Aorta (tissue), 5 donors: ENCODE data around the gene AGBL4. TPM values are rescaled to one million over a fixed set of nuclear protein-coding genes. Genes with fewer than 3 reads are reported as not detected.

Experiments
- ATAC-seq: fragments of 200-7000 bp; cut with Tn5 transposase; one replicate; pipeline ENCODE4 v1.9.1; 2022; ENCODE audit warnings: moderate library complexity; ENCODE audit not compliant: low FRiP score
- DNase-seq, 2 donors: peaks; one replicate each; pipeline ENCODE4 v3.0.0-alpha.2; 2020
- H3K27ac ChIP-seq, 2 donors: one replicate each; pipeline ENCODE4 v1.5.1; 2013; ENCODE audit warnings: low read length in 2 of 2, mild to moderate bottlenecking in 2 of 2, moderate library complexity in 2 of 2, control low read depth in 1 of 2, inconsistent platforms in 1 of 2, low read depth in 1 of 2
- H3K27me3 ChIP-seq, 2 donors: one replicate each; pipeline ENCODE4 v1.6.1; 2013; ENCODE audit warnings: control low read depth in 1 of 2, low read length in 1 of 2, mild to moderate bottlenecking in 1 of 2, moderate library complexity in 1 of 2; ENCODE audit not compliant: insufficient read depth in 2 of 2, control insufficient read depth in 1 of 2
- H3K36me3 ChIP-seq, 2 donors: one replicate each; pipeline ENCODE4 v1.6.1; 2013; ENCODE audit warnings: control low read depth in 1 of 2, low read length in 1 of 2, mild to moderate bottlenecking in 1 of 2; ENCODE audit not compliant: insufficient read depth in 2 of 2, control insufficient read depth in 1 of 2
- H3K4me1 ChIP-seq, 2 donors: one replicate each; pipeline ENCODE4 v1.6.1; 2013; ENCODE audit warnings: low read length in 2 of 2, control low read depth in 1 of 2, mild to moderate bottlenecking in 1 of 2, moderate library complexity in 1 of 2; ENCODE audit not compliant: insufficient read depth in 2 of 2, control insufficient read depth in 1 of 2
- H3K4me3 ChIP-seq, 2 donors: one replicate each; pipeline ENCODE4 v1.5.1; 2013; ENCODE audit warnings: low read length in 2 of 2, control low read depth in 1 of 2, mild to moderate bottlenecking in 1 of 2
- H3K9me3 ChIP-seq: one replicate; pipeline ENCODE4 v1.6.1; 2013; ENCODE audit warnings: mild to moderate bottlenecking, low read length; ENCODE audit not compliant: control insufficient read depth
- WGBS, 2 donors: extraction: QIAGEN DNeasy Blood & Tissue Kit; methylation state at CpG; one replicate each; pipeline ENCODE4 v1.1.7; 2013; 5-methylcytosine and 5-hydroxymethylcytosine counted together
- intact Hi-C, 2 donors: fragments of 100-400 bp; cut with DNase I; formaldehyde crosslinking; loops; one replicate each; pipeline versions ENCODE4 v1.14.2 to v1.15.0; 2022
- polyA plus RNA-seq, 2 donors: library from polyadenylated mRNA; stranded (reverse); fragments of 200-250 nt; gene quantifications; one replicate each; pipeline ENCODE4 v1.2.3, GENCODE V29; 2013
- total RNA-seq, 2 donors: library from RNA; stranded (reverse); fragmentation: NEBNext Ultra II Directional; extraction: Animal tissue kit (Norgen Biotek cat#: 25700); gene quantifications; one replicate each; pipeline ENCODE4 v1.2.1, GENCODE V29; 2021
- donor health status: healthy with polysubstance abuse.
- donor health status: Bipolar disorder and iron deficiency.
- donor health status: DM: no; HTN: no; CAD: no.
- donor health status: DM: no; HTN: no; CAD: no.
- donor health status: DM: yes; HTN: yes; CAD: no.

Gene AGBL4
- total and polyA plus RNA-seq, 4 donors: 0.18 TPM; not detected in 3

GRCh38 chr1:48570568-48570967, 1453.2 kb downstream of the AGBL4 start:
- no peak for ATAC-seq
- WGBS, 2 donors: 73 to 81% methylated on average over 7 of the region's 7 CpGs
- no peak overlapping the region for H3K27ac ChIP-seq

DNA sequence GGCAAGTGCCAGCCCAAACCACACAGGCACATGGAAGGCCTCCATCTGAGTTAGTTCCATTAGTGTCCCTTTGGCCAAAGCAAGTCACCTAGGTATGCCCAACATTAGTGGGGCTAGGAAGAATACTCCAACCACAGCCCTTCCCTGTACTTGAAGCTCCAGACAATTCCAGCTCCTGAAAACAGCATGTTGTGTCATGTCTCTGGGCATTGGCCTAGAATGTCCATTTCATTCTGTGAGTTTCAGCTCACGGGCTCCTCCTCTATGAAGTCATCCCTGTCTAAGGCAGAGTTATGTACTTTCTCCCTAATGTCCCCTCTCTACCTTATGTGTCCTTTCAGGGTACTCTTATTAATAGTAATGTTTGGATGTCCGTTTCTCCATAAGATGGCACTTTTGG, 1455.3 kb downstream of the AGBL4 start:
- H3K27ac ChIP-seq: no peak overlapping the region
- no peak overlapping the region for H3K4me3 ChIP-seq
- no peaks in the 10 kb centered on the region for H3K27me3 ChIP-seq
- no peak for ATAC-seq
- WGBS, 2 donors: 67 to 77% methylated on average over 2 of the region's 2 CpGs
- H3K4me1 ChIP-seq: no peaks in the 10 kb centered on the region
- H3K9me3 ChIP-seq: no peaks in the 10 kb centered on the region
- H3K36me3 ChIP-seq: no peaks in the 10 kb centered on the region
- DNase-seq: no peak
- intact Hi-C loops: loop anchor here in 1 of 2 donors (10.0 kb wide), 1 partner anchor 256 kb away; no protein-coding TSS in a partner anchor

More at GRCh38 chr1:48570568-48570967, 1453.2 kb downstream of the AGBL4 start:
- Histone ChIP-seq H3K9me3 (no peaks in the 10 kb centered on the region), H3K27me3 (no peaks in the 10 kb centered on the region), H3K36me3 (no peaks in the 10 kb centered on the region), H3K4me3 (no peak overlapping the region), H3K4me1 (no peaks in the 10 kb centered on the region)
- DNase-seq: no peak
- intact Hi-C loops: loop anchor here in 1 of 2 donors (5.0 kb wide), 2 partner anchors 127 to 247 kb away; no protein-coding TSS in a partner anchor

GRCh38 chr1:48566492-48566891, 1457.3 kb downstream of the AGBL4 start:
- ATAC-seq (no peak), DNase-seq (no peak)
- Histone ChIP-seq H3K4me1 (no peaks in the 10 kb centered on the region), H3K9me3 (no peaks in the 10 kb centered on the region), H3K36me3 (no peaks in the 10 kb centered on the region), H3K27me3 (no peaks in the 10 kb centered on the region), H3K4me3 (no peak overlapping the region), H3K27ac (no peak overlapping the region)
- WGBS, 2 donors: 90 to 93% methylated on average over 2 of the region's 2 CpGs
- intact Hi-C loops: loop anchor here in 1 of 2 donors (10.0 kb wide), 1 partner anchor 258 kb away; no protein-coding TSS in a partner anchor

- no peak for ATAC-seq
- WGBS, 2 donors: 74 to 89% methylated on average over 1 of the region's 1 CpG
- Histone ChIP-seq H3K27ac (no peak overlapping the region), H3K4me3 (no peak overlapping the region), H3K9me3 (no peaks in the 10 kb centered on the region), H3K27me3 (no peaks in the 10 kb centered on the region), H3K4me1 (no peaks in the 10 kb centered on the region), H3K36me3 (no peaks in the 10 kb centered on the region)
- DNase-seq: no peak
- intact Hi-C loops: loop anchor here in 1 of 2 donors (10.0 kb wide), 1 partner anchor 262 kb away; no protein-coding TSS in a partner anchor
Observed at GRCh38 chr1:48563021-48563420, 1460.7 kb downstream of the AGBL4 start.

GRCh38 chr1:48561444-48561843, 1462.3 kb downstream of the AGBL4 start:
- Histone ChIP-seq H3K27me3 (no peaks in the 10 kb centered on the region), H3K4me1 (no peaks in the 10 kb centered on the region), H3K36me3 (no peaks in the 10 kb centered on the region), H3K9me3 (no peaks in the 10 kb centered on the region), H3K27ac (no peak overlapping the region), H3K4me3 (no peak overlapping the region)
- intact Hi-C loops: loop anchor here in 1 of 2 donors (10.0 kb wide), 1 partner anchor 263 kb away; no protein-coding TSS in a partner anchor
- no peak for DNase-seq
- ATAC-seq: no peak
- 92 to 100% methylated on average over 1 of the region's 1 CpG for WGBS, 2 donors

DNA sequence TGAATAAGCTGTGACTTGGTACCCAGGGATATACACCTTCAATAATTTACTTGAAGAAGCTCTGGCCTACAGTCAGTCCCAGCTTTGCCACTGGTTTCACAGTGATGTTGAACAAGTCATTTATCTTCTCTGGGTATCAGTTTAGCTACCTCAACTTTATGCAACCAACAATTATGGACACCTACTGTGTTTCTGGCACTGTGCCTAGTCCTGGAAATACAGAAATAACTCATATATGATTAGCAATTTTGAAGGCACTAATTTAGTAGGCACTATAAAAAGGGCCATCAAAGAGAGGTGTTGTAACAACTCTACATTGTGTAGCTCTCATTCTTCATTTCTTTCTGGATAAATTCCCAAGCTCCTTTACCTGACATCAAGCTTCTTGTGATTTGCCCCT, 1463.2 kb downstream of the AGBL4 start:
- H3K27ac ChIP-seq: no peak overlapping the region
- H3K4me3 ChIP-seq: no peak overlapping the region
- DNase-seq (no peak), ATAC-seq (no peak)
- H3K4me1 ChIP-seq: no peaks in the 10 kb centered on the region
- H3K27me3 ChIP-seq: no peaks in the 10 kb centered on the region
- intact Hi-C loops: loop anchor here in 1 of 2 donors (10.0 kb wide), 1 partner anchor 264 kb away; no protein-coding TSS in a partner anchor
- no peaks in the 10 kb centered on the region for H3K36me3 ChIP-seq
- H3K9me3 ChIP-seq: no peaks in the 10 kb centered on the region

DNA sequence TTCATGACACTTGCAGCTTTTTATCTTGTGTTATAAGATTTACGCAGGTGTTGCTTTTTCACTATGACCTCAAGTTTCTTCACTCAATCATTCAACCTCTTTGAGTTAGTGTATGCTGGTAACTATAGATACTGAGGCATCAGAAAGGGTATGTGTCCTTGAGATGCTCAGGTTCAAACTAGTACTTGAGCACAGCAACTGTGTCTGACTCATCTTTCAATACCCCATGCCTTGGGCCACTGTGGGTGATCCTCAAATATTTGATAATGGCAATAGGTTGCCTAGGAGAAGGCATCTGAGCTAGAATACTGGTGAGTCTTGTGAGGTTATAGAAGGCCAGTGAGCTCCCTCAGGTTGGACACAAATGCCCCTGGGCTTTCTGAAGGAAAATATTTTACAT, 1463.6 kb downstream of the AGBL4 start:
- no peak overlapping the region for H3K4me3 ChIP-seq
- no peaks in the 10 kb centered on the region for H3K27me3 ChIP-seq
- no peak overlapping the region for H3K27ac ChIP-seq
- H3K36me3 ChIP-seq: no peaks in the 10 kb centered on the region
- intact Hi-C loops: loop anchor here in 1 of 2 donors (10.0 kb wide), 1 partner anchor 265 kb away; no protein-coding TSS in a partner anchor
- H3K4me1 ChIP-seq: no peaks in the 10 kb centered on the region
- DNase-seq (no peak), ATAC-seq (no peak)
- H3K9me3 ChIP-seq: no peaks in the 10 kb centered on the region
- WGBS, 2 donors: 100% methylated on average over 1 of the region's 1 CpG

DNA sequence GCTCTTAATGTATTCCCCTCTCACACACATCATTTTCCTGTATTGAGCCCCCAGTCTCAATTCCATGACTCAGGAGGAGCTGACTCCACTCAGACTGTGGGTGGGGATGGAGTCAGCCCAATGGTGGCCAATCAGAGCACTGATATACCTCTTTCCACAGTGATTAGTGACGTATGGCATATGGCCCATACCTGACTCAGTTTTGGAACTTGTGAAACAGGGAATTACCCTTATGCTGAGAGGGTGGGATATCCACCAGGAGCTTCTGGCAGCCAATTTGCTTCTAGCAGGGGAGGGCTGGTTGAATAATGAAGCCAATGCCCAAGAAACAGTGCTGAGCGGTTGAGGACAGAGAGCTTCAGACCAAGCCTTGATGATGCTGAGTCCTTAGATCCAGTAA, 1465.4 kb downstream of the AGBL4 start:
- no peak for ATAC-seq

GRCh38 chr1:48556186-48556850, 1467.4 kb downstream of the AGBL4 start:
- WGBS, 2 donors: 59 to 64% methylated on average over 5 of the region's 5 CpGs
- DNase-seq: no peak
- Histone ChIP-seq H3K27me3 (no peaks in the 10 kb centered on the region), H3K4me1 (no peaks in the 10 kb centered on the region), H3K36me3 (no peaks in the 10 kb centered on the region), H3K27ac (no peak overlapping the region), H3K4me3 (no peak overlapping the region), H3K9me3 (no peaks in the 10 kb centered on the region)
- intact Hi-C loops: no loop called here
- no peak for ATAC-seq

More for the DNA sequence above, 1465.4 kb downstream of the AGBL4 start:
- H3K4me3 ChIP-seq: no peak overlapping the region
- 85 to 91% methylated on average over 2 of the region's 2 CpGs for WGBS, 2 donors
- no peaks in the 10 kb centered on the region for H3K4me1 ChIP-seq
- no peak for DNase-seq
- H3K27ac ChIP-seq: no peak overlapping the region
- H3K36me3 ChIP-seq: no peaks in the 10 kb centered on the region
- H3K9me3 ChIP-seq: no peaks in the 10 kb centered on the region
- intact Hi-C loops: no loop called here
- no peaks in the 10 kb centered on the region for H3K27me3 ChIP-seq
